Prostate gland (tissue), 2 donors: ENCODE measurements around the gene MBNL2.
"Not testable (repeated sequence)": the region's sequence is repeated elsewhere in the genome, so short reads cannot be mapped to it uniquely, and the experiment has no call there.

Experiments used
- POLR2A ChIP-seq: fragments of 450-650 bp; IDR thresholded peaks from one replicate; pipeline ENCODE4 v1.6.1; 2016; ENCODE audit warnings: antibody characterized with exemption, mild to moderate bottlenecking
- TF ChIP-seq, protein P1 (sequence below), 4 experiments: fragments of 200-600 bp in 2 of 4; fragments of 450-650 bp in 2 of 4; sonication (generic) in 2 of 4; IDR thresholded peaks; 1 replicate in 3 of 4; 2 replicates in 1 of 4; pipeline ENCODE4 v1.5.1; 2016 to 2019; ENCODE audit warnings: antibody characterized with exemption in 4 of 4, mild to moderate bottlenecking in 2 of 4, moderate library complexity in 2 of 4

DNA sequence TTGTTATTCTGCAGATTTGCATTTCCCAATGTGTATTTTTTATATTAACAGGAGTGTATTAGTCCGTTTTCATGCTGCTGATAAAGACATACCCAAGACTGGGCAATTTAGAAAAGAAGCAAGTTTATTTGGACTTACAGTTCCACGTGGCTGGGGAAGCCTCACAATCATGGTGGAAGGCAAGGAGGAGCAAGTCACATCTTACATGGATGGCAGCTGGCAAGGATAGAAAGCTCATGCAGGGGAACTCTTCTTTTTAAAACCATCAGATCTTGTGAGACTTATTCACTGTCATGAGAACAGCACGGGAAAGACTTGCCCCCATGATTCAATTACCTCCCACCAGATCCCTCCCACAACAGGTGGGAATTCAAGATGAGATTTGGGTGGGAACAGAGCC is 14.9 kb upstream of the MBNL2 start:
- TF ChIP-seq, protein P1, sequence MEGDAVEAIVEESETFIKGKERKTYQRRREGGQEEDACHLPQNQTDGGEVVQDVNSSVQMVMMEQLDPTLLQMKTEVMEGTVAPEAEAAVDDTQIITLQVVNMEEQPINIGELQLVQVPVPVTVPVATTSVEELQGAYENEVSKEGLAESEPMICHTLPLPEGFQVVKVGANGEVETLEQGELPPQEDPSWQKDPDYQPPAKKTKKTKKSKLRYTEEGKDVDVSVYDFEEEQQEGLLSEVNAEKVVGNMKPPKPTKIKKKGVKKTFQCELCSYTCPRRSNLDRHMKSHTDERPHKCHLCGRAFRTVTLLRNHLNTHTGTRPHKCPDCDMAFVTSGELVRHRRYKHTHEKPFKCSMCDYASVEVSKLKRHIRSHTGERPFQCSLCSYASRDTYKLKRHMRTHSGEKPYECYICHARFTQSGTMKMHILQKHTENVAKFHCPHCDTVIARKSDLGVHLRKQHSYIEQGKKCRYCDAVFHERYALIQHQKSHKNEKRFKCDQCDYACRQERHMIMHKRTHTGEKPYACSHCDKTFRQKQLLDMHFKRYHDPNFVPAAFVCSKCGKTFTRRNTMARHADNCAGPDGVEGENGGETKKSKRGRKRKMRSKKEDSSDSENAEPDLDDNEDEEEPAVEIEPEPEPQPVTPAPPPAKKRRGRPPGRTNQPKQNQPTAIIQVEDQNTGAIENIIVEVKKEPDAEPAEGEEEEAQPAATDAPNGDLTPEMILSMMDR (IDR thresholded peaks at IDR 0.05) = not testable (repeated sequence)
- TF ChIP-seq POLR2A = not testable (repeated sequence)
